ENCODE results near the gene KIF1A. TPM values are rescaled to one million over a fixed set of nuclear protein-coding genes. Genes with fewer than 3 reads are reported as not detected.

The KIF1A gene
- total and polyA plus RNA-seq, 5 donors from 2014 or later: not detected

- Histone ChIP-seq H3K27ac (ENCODE audit: insufficient read depth, low read length, poor library complexity, severe bottlenecking) (no peak overlapping the region), H3K9me3 (ENCODE audit: control insufficient read depth in 2 of 2, low read length in 2 of 2) (no peaks in the 10 kb centered on the region), H3K27me3 (ENCODE audit: control insufficient read depth, insufficient read depth, low read length) (no peaks in the 10 kb centered on the region), H3K4me3 (ENCODE audit: low read depth, low read length) (no peak overlapping the region), H3K36me3 (ENCODE audit: control insufficient read depth, insufficient read depth, low read length) (no peaks in the 10 kb centered on the region), H3K4me1 (ENCODE audit: control insufficient read depth, insufficient read depth, low read length, poor library complexity, severe bottlenecking) (no peaks in the 10 kb centered on the region)
- no peak overlapping the region for H3K4me3 Mint-ChIP-seq
- DNase-seq: no peak
- H3K27me3 Mint-ChIP-seq: no peaks in the 10 kb centered on the region
- H3K27ac Mint-ChIP-seq: peak overlapping the region in 1 of 3 donors; percentile 78
- ATAC-seq (ENCODE audit: low read depth in 2 of 2): no peak
- H3K9me3 Mint-ChIP-seq: peaks cover 0 to 2% (median 0%) of the 10 kb centered on the region in 7 donors
- no peaks in the 10 kb centered on the region for H3K36me3 Mint-ChIP-seq
- H3K4me1 Mint-ChIP-seq: peaks cover 0 to 2% (median 0%) of the 10 kb centered on the region in 4 donors
Observed at GRCh38 chr2:240787521-240788472, 32.2 kb downstream of the KIF1A start.

- Mint-ChIP-seq H3K9me3 (peaks cover 0 to 2% (median 0%) of the 10 kb centered on the region in 7 donors), H3K4me3 (no peak overlapping the region), H3K4me1 (peaks cover 0 to 2% (median 0%) of the 10 kb centered on the region in 4 donors), H3K27ac (no peak overlapping the region), H3K27me3 (no peaks in the 10 kb centered on the region), H3K36me3 (no peaks in the 10 kb centered on the region)
- ATAC-seq (ENCODE audit: low read depth in 2 of 2) (no peak), DNase-seq (no peak)
- H3K4me3 ChIP-seq (ENCODE audit: low read depth, low read length): no peak overlapping the region
- H3K27me3 ChIP-seq (ENCODE audit: control insufficient read depth, insufficient read depth, low read length): no peaks in the 10 kb centered on the region
- H3K9me3 ChIP-seq (ENCODE audit: control insufficient read depth in 2 of 2, low read length in 2 of 2): no peaks in the 10 kb centered on the region
- H3K36me3 ChIP-seq (ENCODE audit: control insufficient read depth, insufficient read depth, low read length): no peaks in the 10 kb centered on the region
- no peak overlapping the region for H3K27ac ChIP-seq (ENCODE audit: insufficient read depth, low read length, poor library complexity, severe bottlenecking)
- H3K4me1 ChIP-seq (ENCODE audit: control insufficient read depth, insufficient read depth, low read length, poor library complexity, severe bottlenecking): no peaks in the 10 kb centered on the region
Observed at GRCh38 chr2:240786871-240787311, 33.1 kb downstream of the KIF1A start.

- H3K36me3 Mint-ChIP-seq: no peaks in the 10 kb centered on the region
- H3K27me3 Mint-ChIP-seq: no peaks in the 10 kb centered on the region
- no peaks in the 10 kb centered on the region for H3K36me3 ChIP-seq (ENCODE audit: control insufficient read depth, insufficient read depth, low read length)
- H3K9me3 ChIP-seq (ENCODE audit: control insufficient read depth in 2 of 2, low read length in 2 of 2): no peaks in the 10 kb centered on the region
- peaks cover 0 to 2% (median 0%) of the 10 kb centered on the region in 7 donors for H3K9me3 Mint-ChIP-seq
- H3K27me3 ChIP-seq (ENCODE audit: control insufficient read depth, insufficient read depth, low read length): no peaks in the 10 kb centered on the region
- no peak for DNase-seq
- no peak overlapping the region for H3K27ac Mint-ChIP-seq
- no peak overlapping the region for H3K4me3 Mint-ChIP-seq
- H3K4me1 ChIP-seq (ENCODE audit: control insufficient read depth, insufficient read depth, low read length, poor library complexity, severe bottlenecking): no peaks in the 10 kb centered on the region
- H3K27ac ChIP-seq (ENCODE audit: insufficient read depth, low read length, poor library complexity, severe bottlenecking): no peak overlapping the region
- peaks cover 0 to 2% (median 0%) of the 10 kb centered on the region in 4 donors for H3K4me1 Mint-ChIP-seq
- H3K4me3 ChIP-seq (ENCODE audit: low read depth, low read length): no peak overlapping the region
- ATAC-seq (ENCODE audit: low read depth in 2 of 2): no peak
Observed at GRCh38 chr2:240786355-240786841, 33.6 kb downstream of the KIF1A start.

- ATAC-seq (ENCODE audit: low read depth in 2 of 2): no peak
- H3K27me3 Mint-ChIP-seq: no peaks in the 10 kb centered on the region
Observed at GRCh38 chr2:240785424-240786335, 34.3 kb downstream of the KIF1A start.

GRCh38 chr2:240784629-240785423, 35.2 kb downstream of the KIF1A start:
- no peaks in the 10 kb centered on the region for H3K27me3 Mint-ChIP-seq
- Histone ChIP-seq H3K36me3 (ENCODE audit: control insufficient read depth, insufficient read depth, low read length) (no peaks in the 10 kb centered on the region), H3K4me1 (ENCODE audit: control insufficient read depth, insufficient read depth, low read length, poor library complexity, severe bottlenecking) (no peaks in the 10 kb centered on the region), H3K9me3 (ENCODE audit: control insufficient read depth in 2 of 2, low read length in 2 of 2) (no peaks in the 10 kb centered on the region), H3K4me3 (ENCODE audit: low read depth, low read length) (no peak overlapping the region), H3K27me3 (ENCODE audit: control insufficient read depth, insufficient read depth, low read length) (no peaks in the 10 kb centered on the region), H3K27ac (ENCODE audit: insufficient read depth, low read length, poor library complexity, severe bottlenecking) (no peak overlapping the region)
- peaks cover 0 to 2% (median 0%) of the 10 kb centered on the region in 7 donors for H3K9me3 Mint-ChIP-seq
- H3K36me3 Mint-ChIP-seq: no peaks in the 10 kb centered on the region
- H3K27ac Mint-ChIP-seq: no peak overlapping the region
- DNase-seq (no peak), ATAC-seq (ENCODE audit: low read depth in 2 of 2) (no peak)
- peaks cover 0 to 2% (median 0%) of the 10 kb centered on the region in 4 donors for H3K4me1 Mint-ChIP-seq
- H3K4me3 Mint-ChIP-seq: no peak overlapping the region

More at GRCh38 chr2:240785424-240786335, 34.3 kb downstream of the KIF1A start:
- Histone ChIP-seq H3K36me3 (ENCODE audit: control insufficient read depth, insufficient read depth, low read length) (no peaks in the 10 kb centered on the region), H3K9me3 (ENCODE audit: control insufficient read depth in 2 of 2, low read length in 2 of 2) (no peaks in the 10 kb centered on the region), H3K4me3 (ENCODE audit: low read depth, low read length) (no peak overlapping the region), H3K27me3 (ENCODE audit: control insufficient read depth, insufficient read depth, low read length) (no peaks in the 10 kb centered on the region), H3K4me1 (ENCODE audit: control insufficient read depth, insufficient read depth, low read length, poor library complexity, severe bottlenecking) (no peaks in the 10 kb centered on the region), H3K27ac (ENCODE audit: insufficient read depth, low read length, poor library complexity, severe bottlenecking) (no peak overlapping the region)
- Mint-ChIP-seq H3K36me3 (no peaks in the 10 kb centered on the region), H3K9me3 (peaks cover 0 to 2% (median 0%) of the 10 kb centered on the region in 7 donors), H3K4me3 (no peak overlapping the region), H3K4me1 (peaks cover 0 to 2% (median 0%) of the 10 kb centered on the region in 4 donors), H3K27ac (no peak overlapping the region)
- DNase-seq: no peak

- H3K4me1 Mint-ChIP-seq: peaks cover 0 to 2% (median 0%) of the 10 kb centered on the region in 4 donors
- peaks cover 0 to 2% (median 0%) of the 10 kb centered on the region in 7 donors for H3K9me3 Mint-ChIP-seq
- Histone ChIP-seq H3K4me1 (ENCODE audit: control insufficient read depth, insufficient read depth, low read length, poor library complexity, severe bottlenecking) (no peaks in the 10 kb centered on the region), H3K27ac (ENCODE audit: insufficient read depth, low read length, poor library complexity, severe bottlenecking) (no peak overlapping the region), H3K36me3 (ENCODE audit: control insufficient read depth, insufficient read depth, low read length) (no peaks in the 10 kb centered on the region), H3K27me3 (ENCODE audit: control insufficient read depth, insufficient read depth, low read length) (no peaks in the 10 kb centered on the region), H3K4me3 (ENCODE audit: low read depth, low read length) (no peak overlapping the region), H3K9me3 (ENCODE audit: control insufficient read depth in 2 of 2, low read length in 2 of 2) (no peaks in the 10 kb centered on the region)
- no peaks in the 10 kb centered on the region for H3K36me3 Mint-ChIP-seq
- ATAC-seq (ENCODE audit: low read depth in 2 of 2) (no peak), DNase-seq (no peak)
- H3K27ac Mint-ChIP-seq: no peak overlapping the region
- no peak overlapping the region for H3K4me3 Mint-ChIP-seq
- H3K27me3 Mint-ChIP-seq: no peaks in the 10 kb centered on the region
Observed at GRCh38 chr2:240783819-240784621, 36.0 kb downstream of the KIF1A start.

All from CD4-positive, CD25-positive, alpha-beta regulatory T cell (primary cell).